ENCODE results near the gene CYTH4.

- TF ChIP-seq CTCF (IDR thresholded peaks at IDR 0.05 in 2 of 3, conservative IDR thresholded peaks at IDR 0.05 in 1 of 3; ENCODE audit: borderline replicate concordance in 1 of 3, insufficient read depth in 1 of 3, low read depth in 2 of 3, low read length in 2 of 3) (no peak), EZH2 (IDR thresholded peaks at IDR 0.05) (no peak), POLR2AphosphoS5 (IDR thresholded peaks at IDR 0.05; ENCODE audit: low read depth, low read length) (no peak), JUND (IDR thresholded peaks at IDR 0.05) (no peak), RAD21 (IDR thresholded peaks at IDR 0.05; ENCODE audit: low read depth) (no peak), POLR2A (IDR thresholded peaks at IDR 0.05; ENCODE audit: borderline replicate concordance, extremely low read depth, insufficient read depth, insufficient read length) (no peak), REST (IDR thresholded peaks at IDR 0.05; ENCODE audit: low read depth) (no peak), EZH2phosphoT487 (IDR thresholded peaks at IDR 0.05; ENCODE audit: borderline replicate concordance) (no peak), MAX (IDR thresholded peaks at IDR 0.05) (no peak), YY1 (IDR thresholded peaks at IDR 0.05; ENCODE audit: extremely low read depth, insufficient replicate concordance, low read depth, low read length) (no peak), ATF3 (IDR thresholded peaks at IDR 0.05) (no peak), CEBPB (IDR thresholded peaks at IDR 0.05; ENCODE audit: low read depth) (no peak)
Observed at GRCh38 chr22:37285937-37286336, 3.6 kb downstream of the CYTH4 start.

All from HCT116 (cell line).